Breast epithelium (tissue), 3 donors: Measurements from ENCODE around the gene PRKN.

ENCODE experiments used
- POLR2AphosphoS5 ChIP-seq, 3 donors: sonication (generic); formaldehyde crosslinking; IDR thresholded peaks; one replicate each; pipeline ENCODE4 v1.6.1; 2017; ENCODE audit warnings: antibody characterized with exemption in 3 of 3
- TF ChIP-seq, protein P1 (sequence below), 3 donors: fragments of 450-650 bp; IDR thresholded peaks; one replicate each; pipeline ENCODE4 v1.5.1; 2016 to 2017; ENCODE audit warnings: antibody characterized with exemption in 3 of 3, mild to moderate bottlenecking in 3 of 3, moderate library complexity in 3 of 3

DNA sequence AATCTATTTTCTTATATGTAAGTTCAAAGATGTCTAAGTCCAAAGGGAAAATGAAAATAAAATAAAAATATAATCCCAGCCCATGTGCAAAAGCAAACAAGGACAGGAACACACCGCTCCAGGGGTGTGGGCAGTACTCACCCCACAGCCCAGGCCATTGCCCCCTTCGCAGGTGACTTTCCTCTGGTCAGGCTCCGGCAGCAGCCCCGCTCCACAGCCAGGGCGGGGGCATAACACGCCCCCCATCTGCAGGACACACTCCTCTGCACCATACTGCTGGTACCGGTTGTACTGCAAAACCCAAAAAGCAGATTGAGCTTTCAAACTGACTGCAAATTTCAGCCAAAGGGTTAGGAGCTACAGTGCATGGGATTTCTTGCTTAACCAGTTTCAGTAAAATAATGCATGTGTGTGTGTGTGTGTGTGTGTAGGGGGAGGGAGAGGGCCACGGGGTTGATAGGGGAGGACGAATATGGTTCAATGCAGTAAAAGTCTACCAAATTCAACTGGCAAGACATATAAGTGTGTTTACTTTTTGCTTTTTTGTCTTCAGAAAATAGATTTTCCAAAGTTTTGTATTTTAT is 1178.8 kb downstream of the PRKN start:
- TF ChIP-seq, protein P1, sequence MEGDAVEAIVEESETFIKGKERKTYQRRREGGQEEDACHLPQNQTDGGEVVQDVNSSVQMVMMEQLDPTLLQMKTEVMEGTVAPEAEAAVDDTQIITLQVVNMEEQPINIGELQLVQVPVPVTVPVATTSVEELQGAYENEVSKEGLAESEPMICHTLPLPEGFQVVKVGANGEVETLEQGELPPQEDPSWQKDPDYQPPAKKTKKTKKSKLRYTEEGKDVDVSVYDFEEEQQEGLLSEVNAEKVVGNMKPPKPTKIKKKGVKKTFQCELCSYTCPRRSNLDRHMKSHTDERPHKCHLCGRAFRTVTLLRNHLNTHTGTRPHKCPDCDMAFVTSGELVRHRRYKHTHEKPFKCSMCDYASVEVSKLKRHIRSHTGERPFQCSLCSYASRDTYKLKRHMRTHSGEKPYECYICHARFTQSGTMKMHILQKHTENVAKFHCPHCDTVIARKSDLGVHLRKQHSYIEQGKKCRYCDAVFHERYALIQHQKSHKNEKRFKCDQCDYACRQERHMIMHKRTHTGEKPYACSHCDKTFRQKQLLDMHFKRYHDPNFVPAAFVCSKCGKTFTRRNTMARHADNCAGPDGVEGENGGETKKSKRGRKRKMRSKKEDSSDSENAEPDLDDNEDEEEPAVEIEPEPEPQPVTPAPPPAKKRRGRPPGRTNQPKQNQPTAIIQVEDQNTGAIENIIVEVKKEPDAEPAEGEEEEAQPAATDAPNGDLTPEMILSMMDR (IDR thresholded peaks at IDR 0.05) = no peak
- no peak for TF ChIP-seq POLR2AphosphoS5 (IDR thresholded peaks at IDR 0.05)
